H1 (cell line): ENCODE data around the gene CCDC88C. TPM values are rescaled to one million over a fixed set of nuclear protein-coding genes. Genes with fewer than 3 reads are reported as not detected.

Experiments used
- CTCF ChIA-PET: fragments of 300-600 bp; sonication (Branson Sonifier 250); formaldehyde crosslinking; loops from one replicate; lab custom pipeline; 2021; ENCODE audit not compliant: partially characterized antibody; lab: Charles Lee
- POLR2A ChIA-PET: fragments of 300-600 bp; sonication (Branson Sonifier 250); formaldehyde crosslinking; loops from one replicate; lab custom pipeline; 2021; ENCODE audit warnings: inconsistent platforms; ENCODE audit not compliant: partially characterized antibody; lab: Charles Lee
- DNase-seq, 2 experiments: peaks; one replicate each; pipeline versions ENCODE4 v3.0.0 to v3.0.0-alpha.2; 2010 to 2022; ENCODE audit warnings: low spot score in 2 of 2, low read depth in 1 of 2, mixed read lengths in 1 of 2
- FAIRE-seq: peaks from 2 replicates; lab custom pipeline; 2011; peaks lifted over from hg19 to GRCh38; lab: Jason Lieb, UNC
- H2AFZ ChIP-seq: 2 replicates; pipeline ENCODE4 v1.8.1; 2012; ENCODE audit warnings: low read length, inconsistent platforms
- H2AK5ac ChIP-seq: 2 replicates; pipeline ENCODE4 v1.6.1; 2013; ENCODE audit warnings: low read depth, low read length
- H2BK120ac ChIP-seq: replicated peaks from 2 replicates; pipeline ENCODE3; 2013; ENCODE audit warnings: low read depth, low read length, inconsistent platforms
- H2BK12ac ChIP-seq: 2 replicates; pipeline ENCODE4 v1.6.1; 2013; ENCODE audit warnings: low read depth, low read length
- H2BK15ac ChIP-seq: 2 replicates; pipeline ENCODE4 v1.6.1; 2013; ENCODE audit warnings: low read length
- H2BK20ac ChIP-seq: 2 replicates; pipeline ENCODE4 v1.6.1; 2013; ENCODE audit warnings: low read length
- H2BK5ac ChIP-seq: 2 replicates; pipeline ENCODE4 v1.6.1; 2013; ENCODE audit warnings: low read depth, low read length
- H3K14ac ChIP-seq: 2 replicates; pipeline ENCODE4 v1.6.1; 2013; ENCODE audit warnings: inconsistent platforms; ENCODE audit not compliant: insufficient read length
- H3K18ac ChIP-seq: 2 replicates; pipeline ENCODE4 v1.6.1; 2013; ENCODE audit warnings: low read length; ENCODE audit errors: extremely low read depth
- H3K23ac ChIP-seq: 2 replicates; pipeline ENCODE4 v1.6.1; 2013; ENCODE audit warnings: inconsistent platforms; ENCODE audit not compliant: insufficient read length
- H3K23me2 ChIP-seq: 2 replicates; pipeline ENCODE4 v1.6.1; 2013; ENCODE audit warnings: low read depth, low read length
- H3K27ac ChIP-seq: 2 replicates; pipeline ENCODE4 v1.6.1; 2011; ENCODE audit warnings: low read depth, low read length, inconsistent platforms
- H3K27me3 ChIP-seq, 4 experiments: replicated peaks in 1 of 4; 1 replicate in 1 of 4; 2 replicates in 3 of 4; pipeline versions ENCODE4 v1.6.1 to v1.8.1; 2011 to 2013; ENCODE audit warnings: low read length in 3 of 4, mild to moderate bottlenecking in 3 of 4, inconsistent platforms in 2 of 4, mixed read lengths in 2 of 4, moderate library complexity in 1 of 4; ENCODE audit not compliant: control insufficient read depth in 3 of 4, insufficient read depth in 3 of 4; ENCODE audit errors: extremely low read depth in 1 of 4
- H3K36me3 ChIP-seq, 4 experiments: 2 replicates each; pipeline versions ENCODE4 v1.6.1 to v1.8.1; 2011 to 2013; ENCODE audit warnings: mild to moderate bottlenecking in 4 of 4, low read length in 3 of 4, moderate library complexity in 2 of 4, control low read depth in 1 of 4, inconsistent platforms in 1 of 4; ENCODE audit not compliant: insufficient read depth in 4 of 4, control insufficient read depth in 2 of 4
- H3K4ac ChIP-seq: replicated peaks from 2 replicates; pipeline ENCODE3; 2013; ENCODE audit warnings: low read length, low read depth, mixed read lengths, inconsistent platforms; ENCODE audit not compliant: insufficient read length
- H3K4me1 ChIP-seq, 4 experiments: replicated peaks in 1 of 4; 1 replicate in 1 of 4; 2 replicates in 3 of 4; pipeline versions ENCODE4 v1.6.1 to v1.8.1; 2011 to 2013; ENCODE audit warnings: low read length in 3 of 4, inconsistent platforms in 2 of 4, mixed read lengths in 1 of 4; ENCODE audit not compliant: insufficient read depth in 4 of 4, control insufficient read depth in 3 of 4
- H3K4me2 ChIP-seq, 2 experiments: 2 replicates each; pipeline versions ENCODE4 v1.6.1 to v1.8.1; 2011 to 2013; ENCODE audit warnings: low read depth in 2 of 2, low read length in 2 of 2, control low read depth in 1 of 2, inconsistent platforms in 1 of 2, mild to moderate bottlenecking in 1 of 2; ENCODE audit not compliant: insufficient read depth in 1 of 2
- H3K4me3 ChIP-seq, 4 experiments: fragments of 200-600, 300-600 bp in 1 of 4; sonication (generic), shearing (Covaris generic), sonication (Bioruptor Twin) in 1 of 4; 2 replicates each; pipeline versions ENCODE4 v1.5.1 to v1.8.1; 2011 to 2016; ENCODE audit warnings: low read length in 4 of 4, low read depth in 3 of 4, control low read depth in 2 of 4, inconsistent platforms in 2 of 4, mild to moderate bottlenecking in 2 of 4, mixed read lengths in 1 of 4, moderate library complexity in 1 of 4; ENCODE audit not compliant: insufficient read depth in 2 of 4; ENCODE audit errors: extremely low read depth in 1 of 4
- H3K56ac ChIP-seq: replicated peaks from 2 replicates; pipeline ENCODE3; 2013; ENCODE audit warnings: low read depth, mild to moderate bottlenecking, mixed read lengths, low read length, inconsistent platforms; ENCODE audit not compliant: insufficient read length
- H3K79me1 ChIP-seq: 2 replicates; pipeline ENCODE4 v1.6.1; 2013; ENCODE audit warnings: low read depth, low read length, control low read depth
- H3K79me2 ChIP-seq, 2 experiments: 2 replicates each; pipeline versions ENCODE4 v1.6.1 to v1.8.1; 2012 to 2013; ENCODE audit warnings: low read length in 2 of 2, mild to moderate bottlenecking in 2 of 2, inconsistent platforms in 1 of 2; ENCODE audit not compliant: insufficient read depth in 2 of 2, control insufficient read depth in 1 of 2
- H3K9ac ChIP-seq, 4 experiments: replicated peaks in 1 of 4; 1 replicate in 1 of 4; 2 replicates in 3 of 4; pipeline versions ENCODE4 v1.6.1 to v1.8.1; 2011 to 2013; ENCODE audit warnings: low read depth in 3 of 4, low read length in 3 of 4, control low read depth in 2 of 4, mild to moderate bottlenecking in 2 of 4, moderate library complexity in 2 of 4, inconsistent platforms in 1 of 4; ENCODE audit errors: extremely low read depth in 1 of 4
- H3K9me3 ChIP-seq, 2 experiments: 2 replicates each; pipeline versions ENCODE4 v1.6.1 to v1.8.1; 2012 to 2013; ENCODE audit warnings: mild to moderate bottlenecking in 2 of 2, moderate library complexity in 2 of 2, control low read depth in 1 of 2, inconsistent platforms in 1 of 2, low read depth in 1 of 2, low read length in 1 of 2, mixed read lengths in 1 of 2; ENCODE audit not compliant: insufficient read depth in 2 of 2
- H4K20me1 ChIP-seq, 2 experiments: replicated peaks in 1 of 2; 2 replicates each; pipeline versions ENCODE3 to v1.8.1; 2011 to 2013; ENCODE audit warnings: inconsistent platforms in 2 of 2, low read length in 2 of 2, mild to moderate bottlenecking in 1 of 2; ENCODE audit not compliant: insufficient read depth in 2 of 2, control insufficient read depth in 1 of 2
- H4K5ac ChIP-seq: 2 replicates; pipeline ENCODE4 v1.6.1; 2013; ENCODE audit warnings: low read length, low read depth, mixed read lengths, inconsistent platforms; ENCODE audit not compliant: insufficient read length
- H4K8ac ChIP-seq: 2 replicates; pipeline ENCODE4 v1.8.0; 2013; ENCODE audit warnings: mild to moderate bottlenecking, moderate library complexity, low read length, inconsistent platforms; ENCODE audit not compliant: insufficient read depth; ENCODE audit errors: extremely low read depth
- H4K91ac ChIP-seq: replicated peaks from 2 replicates; pipeline ENCODE3; 2013; ENCODE audit warnings: low read length, mixed read lengths, inconsistent platforms; ENCODE audit not compliant: insufficient read length
- BACH1 ChIP-seq: IDR thresholded peaks from 2 replicates; pipeline ENCODE4 v1.6.1; 2012; ENCODE audit warnings: low read length, improper control_type of control experiment
- BCL11A ChIP-seq, 2 experiments: IDR thresholded peaks; one replicate each; pipeline ENCODE4 v1.6.1; 2011; ENCODE audit warnings: low read depth in 2 of 2, low read length in 2 of 2, mild to moderate bottlenecking in 2 of 2
- FOSL1 ChIP-seq: IDR thresholded peaks from 2 replicates; pipeline ENCODE4 v1.6.1; 2011; ENCODE audit warnings: mild to moderate bottlenecking, low read depth, low read length, moderate library complexity; ENCODE audit not compliant: insufficient read depth
- KDM1A ChIP-seq: fragments of 200-600, 300-600 bp; sonication (generic); IDR thresholded peaks from 2 replicates; pipeline ENCODE4 v1.7.1; 2016; ENCODE audit warnings: mild to moderate bottlenecking, low read length, borderline replicate concordance
- PHF8 ChIP-seq: fragments of 200-600 bp; sonication (generic); conservative IDR thresholded peaks from 2 replicates; pipeline ENCODE4 v1.7.1; 2012; ENCODE audit warnings: low read depth, mild to moderate bottlenecking, inconsistent platforms, low read length, moderate library complexity
- POLR2AphosphoS5 ChIP-seq: IDR thresholded peaks from 2 replicates; pipeline ENCODE4 v1.6.1; 2011; ENCODE audit warnings: low read depth, low read length
- SP1 ChIP-seq: IDR thresholded peaks from 2 replicates; pipeline ENCODE4 v1.6.1; 2011; ENCODE audit warnings: low read depth, low read length
- WGBS, 2 experiments: shearing (Covaris generic) in 1 of 2; methylation state at CpG; one replicate each; pipeline versions ENCODE4 v1.1.6 to v1.1.7; 2013 to 2015; ENCODE audit warnings: low lambda C conversion rate in 2 of 2, mixed read lengths in 2 of 2, inconsistent platforms in 1 of 2, low coverage in 1 of 2, missing lambda C conversion rate in 1 of 2; ENCODE audit not compliant: insufficient replicate concordance in 2 of 2, insufficient coverage in 1 of 2, insufficient read length in 1 of 2; ENCODE audit errors: extremely low coverage in 1 of 2, missing lambda C conversion rate in 1 of 2; 5-methylcytosine and 5-hydroxymethylcytosine counted together
- polyA plus RNA-seq, 7 experiments: library from polyadenylated mRNA; depleted of rRNA in 3 of 7; stranded (reverse) in 5 of 7; unstranded in 2 of 7; fragments of >200 nt in 5 of 7; fragments of 200-250 nt in 2 of 7; gene quantifications; 1 replicate in 5 of 7; 2 replicates in 1 of 7; 4 replicates in 1 of 7; pipeline versions ENCODE4 v1.2.1 to v1.2.3, GENCODE V29; 2011 to 2013; ENCODE audit warnings: missing spikeins in 2 of 7, mixed read lengths in 2 of 7
- total RNA-seq: library from RNA; stranded (reverse); fragmentation: NEBNext Ultra II Directional; extraction: Animal tissue kit (Norgen Biotek cat#: 25700); gene quantifications from 2 replicates; pipeline ENCODE4 v1.2.1, GENCODE V29; 2021

The CCDC88C gene
- total and polyA plus RNA-seq, 2 of the 8 experiments (the other 6 are each of a cell fraction or from before 2014, with no cell fraction given), result 10.3 to 57.7 TPM

DNA sequence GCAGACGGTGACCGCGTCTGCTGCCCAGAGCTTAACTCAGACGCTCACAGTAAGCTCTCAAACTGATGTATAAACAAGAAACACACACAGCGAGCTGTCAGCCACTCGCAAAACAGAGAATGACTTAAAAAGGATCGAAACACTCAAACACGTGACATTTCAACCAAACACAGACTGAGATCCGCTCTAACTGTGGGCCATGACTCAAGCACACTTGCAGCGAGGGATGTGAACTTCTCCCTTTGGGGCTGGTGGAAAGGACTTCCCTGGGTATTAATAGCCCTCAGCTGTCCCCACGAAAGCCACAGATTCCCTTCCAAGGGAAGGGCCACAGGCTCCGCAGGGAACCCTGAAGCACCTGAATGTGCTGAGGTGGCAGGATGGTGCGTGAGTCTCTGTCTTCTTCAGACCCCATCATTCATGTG, 29.1 kb downstream of the CCDC88C start:
- no peak overlapping the region for H2BK120ac ChIP-seq
- peaks cover 15 to 92% of the 10 kb centered on the region in 2 experiments for H3K79me2 ChIP-seq
- no peak overlapping the region; the same call in 1 of the 2 replicates for H4K8ac ChIP-seq
- H3K14ac ChIP-seq, result no peak overlapping the region
- CTCF ChIA-PET, result interaction anchor here (0.6 to 3.7 kb wide), 8 partner anchors 9 to 67 kb away, joined by 3 to 10 read pairs (median 4); partner anchors contain the start of gene CCDC88C
- H3K4me2 ChIP-seq, result no peak overlapping the region
- no peak overlapping the region; the same call in 1 of the 2 replicates for H2BK5ac ChIP-seq
- no peaks in the 10 kb centered on the region for H3K23me2 ChIP-seq
- H3K36me3 ChIP-seq, result no peaks in the 10 kb centered on the region; a peak in 1 of 8 replicates
- H3K4me3 ChIP-seq, result no peak overlapping the region
- H3K23ac ChIP-seq, result no peak overlapping the region
- H2BK12ac ChIP-seq, result peak overlapping the region; percentile 40; the same call in 1 of the 2 replicates
- no peak for DNase-seq
- H2AK5ac ChIP-seq, result peak overlapping the region; percentile 8; the same call in 1 of the 2 replicates
- H3K9ac ChIP-seq, result peak overlapping the region in 1 of 4 experiments; percentile 28; a peak in 1 of 7 replicates
- peaks cover 17 to 30% of the 10 kb centered on the region in 2 experiments for H4K20me1 ChIP-seq
- H3K4ac ChIP-seq, result no peak overlapping the region
- no peak for FAIRE-seq
- no peak overlapping the region for H4K91ac ChIP-seq
- H2BK20ac ChIP-seq, result no peak overlapping the region
- H3K4me1 ChIP-seq, result peaks cover 13 to 38% (median 27%) of the 10 kb centered on the region in 4 experiments
- POLR2A ChIA-PET, result interaction anchor here (1.0 to 2.5 kb wide), 3 partner anchors 10 to 28 kb away, joined by 3 to 11 read pairs (median 5); partner anchors contain the start of gene CCDC88C
- H3K56ac ChIP-seq, result no peak overlapping the region
- 91% methylated on average over 13 of the region's 13 CpGs; no CpG with 5 or more reads in 1 of the 2 experiments for WGBS, 2 experiments
- H3K27ac ChIP-seq, result no peak overlapping the region
- H3K18ac ChIP-seq, result no peak overlapping the region
- H2AFZ ChIP-seq, result no peak overlapping the region
- H2BK15ac ChIP-seq, result peak overlapping the region; percentile 62; the same call in 1 of the 2 replicates
- no peaks in the 10 kb centered on the region for H3K27me3 ChIP-seq
- no peak overlapping the region for H4K5ac ChIP-seq
- H3K9me3 ChIP-seq, result no peaks in the 10 kb centered on the region
- H3K79me1 ChIP-seq, result peaks cover 30% of the 10 kb centered on the region
- TF ChIP-seq BACH1 (no peak), KDM1A (no peak), POLR2AphosphoS5 (no peak), SP1 (no peak), FOSL1 (no peak), BCL11A (IDR thresholded peaks at IDR 0.05; ENCODE audit: low read depth in 2 of 2, low read length in 2 of 2) (no peak), PHF8 (no peak)
